ENCODE results near the gene AOPEP. TPM values are rescaled to one million over a fixed set of nuclear protein-coding genes. Genes with fewer than 3 reads are reported as not detected.

The AOPEP gene
- total and polyA plus RNA-seq, 2 donors (not counting 3 experiments of a cell fraction or from before 2014, with no cell fraction given): 20.2 to 41.6 TPM

GRCh38 chr9:95060916-95061315 lies 334.4 kb downstream of the AOPEP start:
- H3K4me2 ChIP-seq (ENCODE audit: insufficient read depth, low read length): no peak overlapping the region
- H3K9me3 ChIP-seq (replicated peaks; ENCODE audit: control insufficient read depth, insufficient read depth, low read length): no peaks in the 10 kb centered on the region
- no peak for FAIRE-seq
- no peak overlapping the region for H2AFZ ChIP-seq (ENCODE audit: low read depth, low read length)
- H3K27ac ChIP-seq (ENCODE audit: insufficient read depth, low read depth, low read length): no peak overlapping the region
- dilution Hi-C loops (cut with MboI; ENCODE audit: extremely low pct_ligation_motif_present, low sequenced_read_pairs): no loop called here
- H3K9me1 ChIP-seq (replicated peaks; ENCODE audit: control insufficient read depth, extremely low read depth, insufficient read depth, low read length): no peaks in the 10 kb centered on the region
- no peak for DNase-seq (ENCODE audit: low read depth, low spot score)
- intact Hi-C loops (cut with micrococcal nuclease): no loop called here
- H3K36me3 ChIP-seq (ENCODE audit: control insufficient read depth in 2 of 2, extremely low read depth in 1 of 2, insufficient read depth in 2 of 2, low read length in 2 of 2): peaks cover 4 to 15% of the 10 kb centered on the region in 2 experiments
- peaks cover 8% of the 10 kb centered on the region for H3K4me1 ChIP-seq (ENCODE audit: control insufficient read depth, extremely low read depth, insufficient read depth, low read length)
- H3K4me3 ChIP-seq (replicated peaks in 1 of 3; ENCODE audit: insufficient read depth in 1 of 3, low read depth in 1 of 3, low read length in 3 of 3): no peak overlapping the region
- ChIA-PET POLR2A (no interaction called here), CTCF (interaction anchor here (1.0 to 2.0 kb wide), 3 partner anchors 12 to 292 kb away, joined by 3 to 6 read pairs (median 5); no protein-coding TSS in a partner anchor)
- H3K79me2 ChIP-seq (ENCODE audit: control insufficient read depth, insufficient read depth, low read length): peaks cover 27% of the 10 kb centered on the region
- no peak overlapping the region for H3K9ac ChIP-seq (replicated peaks; ENCODE audit: extremely low read depth, insufficient read depth, low read length)
- no peaks in the 10 kb centered on the region for H3K27me3 ChIP-seq (ENCODE audit: control insufficient read depth in 2 of 2, insufficient read depth in 2 of 2, low read length in 2 of 2)
- BruUV-seq (replicated peaks): no TSS peak
- TF ChIP-seq POLR2A (IDR thresholded peaks at IDR 0.05; ENCODE audit: low read depth, low read length): no peak
- no peak for TF ChIP-seq POLR2AphosphoS5 (IDR thresholded peaks at IDR 0.05; ENCODE audit: insufficient read depth, low read depth, low read length)
- TF ChIP-seq EZH2 (IDR thresholded peaks at IDR 0.05; ENCODE audit: borderline replicate concordance, low read depth, low read length, severe bottlenecking): no peak
- TF ChIP-seq MAX (IDR thresholded peaks at IDR 0.05; ENCODE audit: insufficient read depth, insufficient read length): no peak
- no peak for TF ChIP-seq MYC (IDR thresholded peaks at IDR 0.05; ENCODE audit: low read depth, low read length)
- no peak for TF ChIP-seq GATA2 (IDR thresholded peaks at IDR 0.05; ENCODE audit: insufficient read depth, insufficient read length, low read depth, low read length)
- no peak for TF ChIP-seq FOS (IDR thresholded peaks at IDR 0.05; ENCODE audit: borderline replicate concordance, insufficient read depth, low read length)
- TF ChIP-seq CTCF (IDR thresholded peaks at IDR 0.05; ENCODE audit: extremely low read depth in 1 of 2, insufficient read depth in 1 of 2, low read depth in 1 of 2, low read length in 2 of 2): no peak
- H4K20me1 ChIP-seq (replicated peaks; ENCODE audit: control insufficient read depth, extremely low read depth, insufficient read depth, low read length): no peaks in the 10 kb centered on the region

Data from endothelial cell of umbilical vein (primary cell).